Measurements from ENCODE around the gene ANKRD31. TPM values are rescaled to one million over a fixed set of nuclear protein-coding genes. Genes with fewer than 3 reads are reported as not detected.

Gene ANKRD31
- total RNA-seq, 4 donors from 2014 or later = 0.12 to 0.79 (median 0.37) TPM

DNA sequence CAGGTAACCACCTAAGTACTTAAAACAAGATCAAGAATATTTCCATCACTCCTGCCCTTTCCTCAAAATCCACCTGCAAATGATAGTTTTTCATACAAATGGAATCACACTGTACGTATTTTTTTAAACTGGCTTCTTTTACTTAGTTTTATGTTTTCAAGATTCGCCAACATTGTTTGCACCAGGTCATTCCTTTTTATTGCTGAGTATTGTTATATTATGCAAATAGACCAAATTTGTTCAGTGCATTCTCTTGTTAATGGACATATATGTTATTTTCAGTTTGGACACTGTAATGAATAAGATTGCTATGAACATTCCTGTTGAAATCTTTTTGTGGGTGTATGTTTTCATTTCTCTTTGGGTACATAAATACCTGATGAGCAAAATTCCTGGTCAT lies 8.3 kb upstream of the ANKRD31 start:
- no peak for ATAC-seq (ENCODE audit: low FRiP score)
- TF ChIP-seq, protein P1, sequence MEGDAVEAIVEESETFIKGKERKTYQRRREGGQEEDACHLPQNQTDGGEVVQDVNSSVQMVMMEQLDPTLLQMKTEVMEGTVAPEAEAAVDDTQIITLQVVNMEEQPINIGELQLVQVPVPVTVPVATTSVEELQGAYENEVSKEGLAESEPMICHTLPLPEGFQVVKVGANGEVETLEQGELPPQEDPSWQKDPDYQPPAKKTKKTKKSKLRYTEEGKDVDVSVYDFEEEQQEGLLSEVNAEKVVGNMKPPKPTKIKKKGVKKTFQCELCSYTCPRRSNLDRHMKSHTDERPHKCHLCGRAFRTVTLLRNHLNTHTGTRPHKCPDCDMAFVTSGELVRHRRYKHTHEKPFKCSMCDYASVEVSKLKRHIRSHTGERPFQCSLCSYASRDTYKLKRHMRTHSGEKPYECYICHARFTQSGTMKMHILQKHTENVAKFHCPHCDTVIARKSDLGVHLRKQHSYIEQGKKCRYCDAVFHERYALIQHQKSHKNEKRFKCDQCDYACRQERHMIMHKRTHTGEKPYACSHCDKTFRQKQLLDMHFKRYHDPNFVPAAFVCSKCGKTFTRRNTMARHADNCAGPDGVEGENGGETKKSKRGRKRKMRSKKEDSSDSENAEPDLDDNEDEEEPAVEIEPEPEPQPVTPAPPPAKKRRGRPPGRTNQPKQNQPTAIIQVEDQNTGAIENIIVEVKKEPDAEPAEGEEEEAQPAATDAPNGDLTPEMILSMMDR (IDR thresholded peaks at IDR 0.05) = no peak
- no peak for DNase-seq (ENCODE audit: low spot score)

DNA sequence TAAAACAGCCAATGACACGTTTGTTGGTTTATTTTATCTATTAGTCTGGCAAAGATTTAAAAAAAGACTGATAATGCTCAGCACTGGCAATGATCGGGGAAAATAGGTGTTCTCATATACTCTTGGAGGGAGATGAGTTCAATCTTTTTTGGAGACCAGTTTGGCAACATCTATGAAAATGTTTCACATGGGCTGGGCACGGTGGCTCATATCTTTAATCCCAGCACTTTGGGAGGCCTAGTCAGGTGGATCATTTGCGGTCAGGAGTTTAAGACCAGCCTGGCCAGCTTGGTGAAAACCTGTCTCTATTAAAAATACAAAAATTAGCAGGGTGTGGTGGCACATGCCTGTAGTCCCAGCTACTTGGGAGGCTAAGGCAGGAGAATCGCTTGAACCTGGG lies 6.8 kb upstream of the ANKRD31 start:
- DNase-seq (ENCODE audit: low spot score) = no peak
- TF ChIP-seq, protein P1 (IDR thresholded peaks at IDR 0.05) = no peak
- no peak for ATAC-seq (ENCODE audit: low FRiP score)

DNA sequence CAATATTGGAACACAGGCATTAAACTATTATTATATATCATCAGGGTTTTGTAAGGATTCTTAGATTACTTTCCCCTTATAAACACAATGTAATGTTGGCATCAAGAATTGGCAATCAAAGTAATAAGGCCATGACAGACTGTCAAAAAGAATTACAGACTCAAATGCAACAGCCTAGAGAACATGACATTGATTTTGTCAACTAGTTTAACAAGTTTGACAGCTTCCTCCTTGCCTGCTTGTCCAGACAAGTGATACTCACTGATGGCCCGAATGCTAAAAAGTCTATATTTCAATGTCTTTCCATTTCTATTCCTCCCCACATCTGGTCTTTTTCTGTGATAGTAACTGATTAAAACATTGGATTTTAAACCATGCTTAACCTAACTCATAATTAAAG lies 6.4 kb upstream of the ANKRD31 start:
- ATAC-seq (ENCODE audit: low FRiP score) (no peak), DNase-seq (ENCODE audit: low spot score) (no peak)
- TF ChIP-seq, protein P1 (IDR thresholded peaks at IDR 0.05) = no peak

DNA sequence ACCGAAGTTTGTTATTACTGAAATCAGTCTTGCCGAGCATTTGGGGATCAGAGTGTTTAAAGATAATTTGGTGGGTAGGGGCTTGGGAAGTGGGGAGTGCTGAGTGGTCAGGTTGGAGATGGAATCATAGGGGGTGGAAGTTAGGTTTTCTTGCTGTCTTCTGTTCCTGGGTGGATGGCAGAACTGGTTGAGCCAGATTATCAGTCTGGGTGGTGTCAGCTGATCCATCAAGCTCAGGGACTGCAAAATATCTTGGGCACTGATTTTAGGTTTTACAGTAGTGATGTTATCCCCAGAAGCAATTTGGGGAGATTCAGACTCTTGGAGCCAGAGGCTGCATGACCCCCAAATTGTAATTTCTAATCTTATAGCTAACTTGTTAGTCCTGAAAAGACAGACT lies 5.4 kb upstream of the ANKRD31 start:
- ATAC-seq (ENCODE audit: low FRiP score) = no peak
- TF ChIP-seq, protein P1 (IDR thresholded peaks at IDR 0.05) = no peak
- no peak for DNase-seq (ENCODE audit: low spot score)

- DNase-seq (ENCODE audit: low spot score) = no peak
- TF ChIP-seq, protein P1 (IDR thresholded peaks at IDR 0.05) = no peak
Observed at GRCh38 chr5:75239681-75240080, 3.0 kb upstream of the ANKRD31 start.

GRCh38 chr5:75235711-75236110 lies 967 bp downstream of the ANKRD31 start:
- TF ChIP-seq, protein P1 (IDR thresholded peaks at IDR 0.05) = no peak
- ATAC-seq (ENCODE audit: low FRiP score) = no peak
- no peak for DNase-seq (ENCODE audit: low spot score)

More at GRCh38 chr5:75239681-75240080, 3.0 kb upstream of the ANKRD31 start:
- ATAC-seq (ENCODE audit: low FRiP score) = no peak

DNA sequence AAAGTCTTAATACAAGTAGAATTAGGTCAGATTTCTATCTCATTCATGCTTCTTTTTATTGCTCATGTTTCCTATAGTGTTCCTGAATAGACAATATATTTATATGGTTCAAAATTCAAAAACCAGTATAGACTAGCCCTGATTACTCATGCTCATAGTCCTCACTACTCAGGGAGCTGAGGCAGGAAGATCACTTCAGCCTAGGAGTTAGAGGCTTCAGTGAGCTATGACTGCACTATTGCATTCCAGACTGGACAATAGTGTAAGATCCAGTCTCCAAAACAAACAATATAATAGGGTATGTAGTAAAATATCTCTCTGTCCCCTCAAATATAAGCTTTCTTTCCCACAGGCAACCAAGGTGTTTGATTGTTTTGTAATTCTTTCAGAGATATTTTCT lies 2.4 kb downstream of the ANKRD31 start:
- DNase-seq (ENCODE audit: low spot score) (no peak), ATAC-seq (ENCODE audit: low FRiP score) (no peak)
- TF ChIP-seq, protein P1 (IDR thresholded peaks at IDR 0.05) = no peak
